ENCODE measurements around the gene SYPL2.

SYPL2 gene

GRCh38 chr1:109493805-109494539 lies 27.6 kb downstream of the SYPL2 start, which contains the start of gene CYB561D1:
CYB561D1 (plus strand) TSS chr1:109494094; CDS start chr1:109494140, 46 bp downstream.
- DNase-seq: peak; percentile 66
- peak; percentile 79 for TF ChIP-seq CTCF (IDR thresholded peaks at IDR 0.05; ENCODE audit: low read depth, low read length, missing control alignments)
- H3K4me3 ChIP-seq (ENCODE audit: low read depth, low read length): peak within 1 kb of the TSS; percentile 97
- in situ Hi-C loops (cut with HindIII; ENCODE audit: low pct_ligation_motif_present, low sequenced_read_pairs): no loop called here
- H3K27ac ChIP-seq: peak within 1 kb of the TSS; percentile 26
- no peaks in the 10 kb centered on the region for H3K36me3 ChIP-seq (replicated peaks)
- no peaks in the 10 kb centered on the region for H3K27me3 ChIP-seq (replicated peaks)

- H3K27me3 ChIP-seq (replicated peaks): no peaks in the 10 kb centered on the region
- H3K36me3 ChIP-seq (replicated peaks): no peaks in the 10 kb centered on the region
- TF ChIP-seq CTCF (IDR thresholded peaks at IDR 0.05; ENCODE audit: low read depth, low read length, missing control alignments): no peak
- in situ Hi-C loops (cut with HindIII; ENCODE audit: low pct_ligation_motif_present, low sequenced_read_pairs): no loop called here
- H3K27ac ChIP-seq: no peak overlapping the region
- DNase-seq: no peak
- no peak overlapping the region for H3K4me3 ChIP-seq (ENCODE audit: low read depth, low read length)
These were observed 29.4 kb downstream of the SYPL2 start for GRCh38 chr1:109495738-109496137.

- no peak overlapping the region for H3K27ac ChIP-seq
- DNase-seq: no peak
These were observed 31.3 kb downstream of the SYPL2 start for GRCh38 chr1:109497449-109498160.

GRCh38 chr1:109498161-109498801 lies 31.9 kb downstream of the SYPL2 start:
- TF ChIP-seq CTCF (IDR thresholded peaks at IDR 0.05; ENCODE audit: low read depth, low read length, missing control alignments): peak; percentile 80
- Histone ChIP-seq H3K27ac (no peak overlapping the region), H3K4me3 (ENCODE audit: low read depth, low read length) (no peak overlapping the region), H3K27me3 (replicated peaks) (no peaks in the 10 kb centered on the region), H3K36me3 (replicated peaks) (no peaks in the 10 kb centered on the region)
- in situ Hi-C loops (cut with HindIII; ENCODE audit: low pct_ligation_motif_present, low sequenced_read_pairs): no loop called here
- DNase-seq: peak; percentile 29

More at GRCh38 chr1:109497449-109498160, 31.3 kb downstream of the SYPL2 start:
- H3K36me3 ChIP-seq (replicated peaks): no peaks in the 10 kb centered on the region
- no peaks in the 10 kb centered on the region for H3K27me3 ChIP-seq (replicated peaks)
- TF ChIP-seq CTCF (IDR thresholded peaks at IDR 0.05; ENCODE audit: low read depth, low read length, missing control alignments): no peak
- in situ Hi-C loops (cut with HindIII; ENCODE audit: low pct_ligation_motif_present, low sequenced_read_pairs): no loop called here
- H3K4me3 ChIP-seq (ENCODE audit: low read depth, low read length): no peak overlapping the region

GRCh38 chr1:109499081-109499480 lies 32.7 kb downstream of the SYPL2 start:
- H3K36me3 ChIP-seq (replicated peaks): no peaks in the 10 kb centered on the region
- in situ Hi-C loops (cut with HindIII; ENCODE audit: low pct_ligation_motif_present, low sequenced_read_pairs): no loop called here
- no peak overlapping the region for H3K27ac ChIP-seq
- no peak for TF ChIP-seq CTCF (IDR thresholded peaks at IDR 0.05; ENCODE audit: low read depth, low read length, missing control alignments)
- H3K4me3 ChIP-seq (ENCODE audit: low read depth, low read length): no peak overlapping the region
- no peaks in the 10 kb centered on the region for H3K27me3 ChIP-seq (replicated peaks)
- DNase-seq: no peak

All from brain microvascular endothelial cell (primary cell).